GM19099 (cell line): Measurements from ENCODE around the gene NR6A1.

Source experiments
- POLR2A ChIP-seq: IDR thresholded peaks from 3 replicates; pipeline ENCODE4 v1.6.1; 2011; ENCODE audit warnings: low read depth; ENCODE audit not compliant: insufficient read length; ENCODE audit errors: extremely low read depth

Gene NR6A1

DNA sequence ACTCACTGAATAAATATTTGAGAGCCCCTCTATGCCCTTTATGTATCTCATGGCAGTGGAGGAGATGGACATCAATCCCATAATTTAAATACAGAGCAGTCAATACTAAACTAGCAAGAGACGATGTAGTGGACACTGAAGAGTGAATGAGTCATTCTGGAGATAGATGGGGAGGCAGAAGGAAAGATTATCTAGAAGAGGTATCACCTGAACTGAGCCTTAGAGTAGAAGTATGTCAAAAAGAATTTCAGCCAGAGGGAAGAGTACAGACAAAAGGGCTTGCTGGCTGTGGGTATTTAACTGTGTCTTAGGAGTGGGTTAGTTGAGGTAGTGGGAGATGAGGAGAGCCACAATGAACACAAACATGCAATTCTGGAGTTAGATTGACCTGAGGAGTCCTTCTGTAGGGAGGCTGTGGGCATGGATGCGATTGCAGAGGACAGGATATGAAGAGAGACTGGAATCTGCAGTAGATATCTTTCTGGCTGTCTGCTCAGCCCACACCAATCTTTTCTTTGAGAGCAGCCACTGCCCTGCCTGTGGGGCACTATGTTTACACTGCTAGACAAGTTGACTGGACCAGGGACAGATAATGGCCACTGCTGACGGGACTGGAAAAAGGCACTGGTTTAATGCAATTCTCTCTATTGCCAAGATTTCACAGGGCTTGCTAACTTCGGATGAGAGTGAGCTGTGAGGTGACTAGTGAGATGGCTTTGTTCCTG is 200.0 kb downstream of the NR6A1 start:
- TF ChIP-seq POLR2A: no peak

DNA sequence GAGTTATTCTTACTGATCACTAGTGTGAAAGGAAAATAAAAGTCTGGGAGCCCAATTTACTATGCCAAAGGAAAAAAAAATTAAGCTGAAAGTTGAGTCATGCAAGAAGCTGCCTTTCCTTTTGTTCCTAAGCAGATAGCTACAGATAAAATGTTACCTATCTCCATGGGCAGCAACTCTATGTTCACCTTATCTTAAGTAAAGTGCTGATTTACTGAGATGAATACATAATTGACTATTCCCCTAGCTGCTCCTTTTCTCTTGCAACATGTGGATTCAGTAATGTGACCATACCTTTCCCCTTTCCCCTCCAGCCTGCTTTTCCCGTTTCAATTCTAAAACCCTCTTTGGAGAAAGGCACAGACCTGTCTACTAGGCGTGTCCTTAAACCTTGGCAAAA is 201.2 kb downstream of the NR6A1 start:
- TF ChIP-seq POLR2A: no peak

DNA sequence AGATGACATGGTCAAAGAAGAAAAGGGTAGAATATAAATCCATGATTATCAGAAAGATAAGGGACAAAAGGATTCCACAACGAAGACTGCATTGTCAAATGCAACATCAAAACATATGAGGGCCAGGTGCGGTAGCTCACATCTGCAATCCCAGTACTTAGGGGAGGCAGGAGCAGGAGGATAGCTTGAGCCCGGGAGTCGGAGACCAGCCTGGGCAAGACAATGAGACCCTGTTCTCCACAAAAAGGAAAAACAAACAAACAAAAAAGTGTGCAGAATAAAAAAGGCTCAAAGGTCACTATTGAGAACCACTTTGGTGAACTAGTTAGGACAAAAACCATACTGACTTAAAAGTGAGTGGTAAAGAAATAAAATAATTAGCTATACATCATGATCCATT is 203.7 kb downstream of the NR6A1 start:
- no peak for TF ChIP-seq POLR2A

DNA sequence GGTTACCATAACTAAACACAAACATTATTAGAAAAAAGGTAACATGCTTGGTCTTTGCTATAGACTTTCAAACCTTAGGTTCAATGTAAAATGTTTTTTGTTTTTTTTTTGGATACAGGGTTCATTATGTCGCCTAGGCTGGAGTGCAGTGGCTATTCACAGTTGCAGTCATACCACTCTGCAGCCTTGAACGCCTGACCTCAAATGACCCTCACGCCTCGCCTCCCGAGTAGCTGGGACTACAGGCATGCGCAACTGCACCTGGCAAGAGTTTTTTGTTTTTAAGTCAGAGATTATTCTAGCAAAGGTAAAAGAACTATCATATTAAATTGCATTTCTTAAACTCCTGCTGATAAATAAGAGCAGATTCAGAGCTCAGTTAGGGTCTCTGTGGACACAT is 208.8 kb downstream of the NR6A1 start:
- TF ChIP-seq POLR2A: no peak

DNA sequence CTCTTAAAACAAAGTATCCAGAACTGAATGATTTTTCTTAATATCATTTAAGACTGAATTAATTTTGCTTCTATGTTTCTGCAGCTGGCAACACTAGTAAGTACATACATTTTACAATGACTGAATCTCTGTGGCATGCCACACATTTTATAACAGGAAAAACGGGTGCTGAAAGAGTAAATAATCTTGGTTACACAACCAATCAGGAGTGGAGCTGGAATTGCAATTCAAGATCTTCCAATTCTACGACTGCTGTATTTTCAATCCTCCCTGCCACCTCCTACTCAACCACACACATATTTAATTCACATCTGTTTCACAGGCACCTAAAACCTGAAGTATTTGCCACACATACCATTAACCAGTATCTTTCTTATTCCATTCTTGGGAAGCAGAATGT is 211.2 kb downstream of the NR6A1 start:
- TF ChIP-seq POLR2A: no peak

DNA sequence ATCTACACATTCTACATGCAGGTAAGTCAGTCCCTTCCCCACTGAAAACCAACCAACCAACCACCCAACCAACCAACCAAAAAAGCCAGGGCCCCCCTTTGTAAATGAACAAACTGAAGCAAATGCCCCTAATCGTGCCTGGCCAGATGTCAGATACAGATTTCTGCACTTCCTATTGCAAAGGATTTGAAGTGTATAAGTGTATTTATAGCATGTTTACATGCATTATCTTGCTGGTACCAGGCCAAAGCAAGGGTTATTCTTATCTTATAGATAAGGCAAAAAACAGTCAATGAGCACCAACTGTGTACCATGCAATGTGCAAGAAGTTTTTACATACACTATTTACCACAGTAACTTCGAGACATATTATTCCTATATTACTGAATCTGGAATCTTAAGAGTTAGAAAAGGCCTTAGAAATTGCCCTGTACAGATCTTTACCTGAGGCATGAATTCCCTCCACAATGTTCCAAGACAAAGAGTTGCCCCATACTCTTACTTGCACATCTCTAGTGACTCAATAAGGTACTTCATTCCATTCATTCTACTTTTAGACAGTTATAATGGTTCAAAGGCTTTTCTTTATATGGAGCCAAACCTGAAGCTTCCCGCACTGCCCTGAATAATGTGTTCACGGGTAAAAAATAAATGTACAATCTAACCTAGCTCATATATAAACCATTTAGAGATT is 212.2 kb downstream of the NR6A1 start:
- no peak for TF ChIP-seq POLR2A

DNA sequence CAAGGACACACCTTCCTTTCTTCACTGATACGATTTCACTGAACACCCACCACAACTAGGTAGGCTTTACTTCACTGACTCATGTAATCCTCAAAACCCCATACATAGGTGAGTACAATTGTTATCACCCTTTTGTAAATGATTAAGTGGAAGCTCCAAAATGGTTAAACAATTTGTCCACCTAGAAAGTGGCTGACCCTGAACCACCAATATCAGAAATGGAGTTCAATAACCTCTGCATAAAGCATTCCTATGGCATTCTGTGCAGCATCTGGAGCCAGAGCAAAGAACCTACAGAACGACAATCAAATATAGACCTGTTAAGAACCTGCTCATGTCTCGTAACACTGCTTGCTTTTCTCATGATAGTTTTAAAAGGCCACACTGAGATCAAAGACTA is 213.2 kb downstream of the NR6A1 start:
- TF ChIP-seq POLR2A: no peak

DNA sequence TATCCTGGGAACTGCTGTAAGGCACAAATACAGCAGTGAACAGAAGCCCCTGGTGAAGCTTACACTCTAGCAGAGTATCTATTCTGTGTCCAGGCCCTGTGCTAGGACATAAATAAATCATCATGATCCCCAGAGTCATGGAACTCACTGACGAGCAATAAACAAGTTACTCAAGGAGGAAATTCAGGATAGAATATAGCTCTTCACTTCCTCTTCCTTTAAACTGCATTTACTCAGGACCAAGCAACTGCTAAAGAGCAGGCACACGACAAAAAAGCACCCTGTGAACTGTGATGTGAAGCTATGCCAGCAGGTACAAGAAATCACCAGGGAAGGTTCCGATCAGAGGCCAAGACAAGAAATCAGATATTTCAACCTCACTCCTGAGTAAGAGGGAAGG is 216.1 kb downstream of the NR6A1 start:
- no peak for TF ChIP-seq POLR2A

DNA sequence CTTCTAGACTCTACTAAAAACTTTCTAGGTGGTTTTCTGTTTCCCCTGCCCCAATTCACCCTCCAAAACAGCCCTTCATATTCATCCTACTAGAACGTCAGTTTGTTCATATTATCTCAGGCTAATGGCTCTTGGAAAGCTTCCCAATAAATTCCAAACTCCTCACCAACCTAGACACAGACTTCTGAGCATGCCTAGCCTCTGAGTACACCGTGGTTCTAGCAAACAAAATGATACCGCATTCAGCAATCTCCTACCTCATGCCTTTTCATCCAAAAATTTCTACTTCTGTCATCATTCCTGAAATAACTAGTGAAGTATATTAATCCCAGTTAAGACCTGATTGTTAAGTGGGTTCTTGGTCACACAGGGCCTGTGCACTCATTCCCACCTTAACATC is 217.4 kb downstream of the NR6A1 start:
- no peak for TF ChIP-seq POLR2A

DNA sequence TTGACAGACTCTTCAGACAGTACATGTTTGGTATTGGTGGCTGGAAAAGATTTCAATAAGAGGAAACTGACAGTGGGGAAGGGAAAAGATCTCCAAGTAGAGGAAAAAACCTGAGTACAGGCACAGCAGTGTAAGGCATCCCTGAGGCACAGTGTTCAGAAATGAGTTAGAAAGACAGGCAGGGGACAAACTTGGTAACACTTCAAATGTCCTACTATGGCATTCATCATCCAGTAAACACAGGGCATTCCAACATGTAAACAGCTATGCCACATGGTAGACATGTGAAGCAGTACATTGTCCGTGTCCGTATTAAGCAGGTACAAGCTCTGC is 218.9 kb downstream of the NR6A1 start:
- no peak for TF ChIP-seq POLR2A

DNA sequence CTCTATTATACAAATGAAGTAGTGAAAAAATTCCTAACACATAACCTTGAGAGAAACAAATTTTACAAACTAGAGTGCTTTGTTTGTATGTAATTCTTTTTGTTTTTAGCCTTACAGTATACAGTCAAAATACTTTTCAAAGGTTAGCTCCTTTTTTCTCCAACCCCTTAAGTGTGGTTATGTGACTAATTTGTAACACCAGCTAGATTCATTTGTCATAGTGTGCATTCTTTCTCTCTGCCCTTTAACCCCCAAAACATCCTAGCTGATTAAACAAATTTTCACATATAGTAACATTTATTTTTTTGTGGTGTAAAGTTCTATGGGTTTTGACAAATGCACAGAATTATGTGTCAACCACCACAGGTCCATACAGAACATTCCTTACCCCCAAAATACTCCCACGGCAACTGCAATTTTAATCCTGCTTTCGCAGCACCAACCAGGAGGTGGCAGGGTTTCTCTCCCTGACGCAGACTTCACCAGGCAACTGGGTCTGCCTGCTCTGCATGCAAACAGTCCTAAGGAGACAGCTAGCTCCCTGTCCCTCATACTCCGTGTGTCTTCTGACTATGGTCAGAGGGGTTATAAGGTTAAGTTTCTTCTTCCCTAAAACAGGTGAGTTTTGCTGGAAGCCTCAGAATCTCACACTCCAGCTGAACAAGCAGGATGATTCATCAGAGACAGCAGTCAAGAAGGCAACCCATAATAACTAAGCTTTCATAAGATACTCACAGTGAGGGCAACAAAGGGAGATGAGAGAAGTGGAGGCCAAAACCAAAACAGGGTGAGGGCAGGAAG is 219.4 kb downstream of the NR6A1 start:
- TF ChIP-seq POLR2A: no peak

DNA sequence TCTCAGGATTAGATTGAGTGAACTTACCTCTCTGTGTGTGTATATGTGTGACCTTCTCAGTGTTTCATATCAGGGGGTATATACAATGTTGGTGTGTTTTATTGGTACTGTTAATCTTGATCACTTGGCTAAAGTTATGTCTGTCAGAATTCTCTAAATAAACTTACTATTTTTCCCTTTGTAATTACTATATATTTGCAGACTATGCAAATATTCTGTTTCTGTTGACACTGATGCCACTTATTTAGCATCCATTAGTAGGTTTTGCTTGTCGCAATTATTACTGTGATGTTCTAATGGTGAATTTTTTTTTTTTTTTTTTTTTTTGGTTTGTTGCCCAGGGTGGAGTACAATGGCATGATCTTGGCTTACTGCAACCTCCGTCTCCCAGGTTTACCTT is 221.0 kb downstream of the NR6A1 start:
- no peak for TF ChIP-seq POLR2A

DNA sequence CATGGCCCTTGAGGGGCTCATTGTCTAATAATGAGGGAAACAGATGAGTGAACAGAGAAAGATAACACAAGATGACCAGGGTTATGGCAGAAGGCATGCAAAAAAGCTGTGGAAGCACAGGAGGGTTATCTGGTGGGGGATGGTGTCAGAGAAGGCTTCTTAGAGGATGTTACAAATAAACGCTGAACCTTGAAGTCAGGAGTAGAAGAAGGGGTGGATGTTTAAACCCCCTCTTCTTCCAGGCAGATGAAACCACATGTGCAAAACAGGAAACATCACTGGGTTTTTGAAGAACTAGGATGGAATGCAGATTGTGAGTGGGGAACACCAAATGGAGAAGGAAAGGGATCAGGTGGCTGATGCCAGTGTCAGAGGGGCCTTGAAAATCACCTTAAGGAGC is 222.1 kb downstream of the NR6A1 start:
- no peak for TF ChIP-seq POLR2A

DNA sequence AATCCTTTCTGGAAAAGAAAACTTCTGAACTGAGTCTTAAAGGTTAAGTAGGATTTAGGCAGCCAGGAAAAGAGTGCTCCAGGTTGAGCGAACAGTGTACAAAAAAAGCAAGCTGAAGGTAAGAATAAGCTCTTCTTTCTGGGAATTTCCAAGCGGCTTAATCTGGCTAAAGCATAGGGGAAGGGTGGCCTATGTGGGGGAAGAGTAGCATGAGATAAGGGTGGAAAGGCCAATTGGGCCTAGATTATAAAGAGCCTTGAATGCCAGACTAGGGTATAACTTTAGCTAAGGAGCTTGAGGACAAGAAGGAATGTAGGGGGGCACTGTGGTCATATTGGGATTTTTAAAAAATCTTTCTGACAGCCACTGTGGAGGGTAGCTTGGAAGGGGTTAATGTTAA is 226.6 kb downstream of the NR6A1 start:
- no peak for TF ChIP-seq POLR2A

DNA sequence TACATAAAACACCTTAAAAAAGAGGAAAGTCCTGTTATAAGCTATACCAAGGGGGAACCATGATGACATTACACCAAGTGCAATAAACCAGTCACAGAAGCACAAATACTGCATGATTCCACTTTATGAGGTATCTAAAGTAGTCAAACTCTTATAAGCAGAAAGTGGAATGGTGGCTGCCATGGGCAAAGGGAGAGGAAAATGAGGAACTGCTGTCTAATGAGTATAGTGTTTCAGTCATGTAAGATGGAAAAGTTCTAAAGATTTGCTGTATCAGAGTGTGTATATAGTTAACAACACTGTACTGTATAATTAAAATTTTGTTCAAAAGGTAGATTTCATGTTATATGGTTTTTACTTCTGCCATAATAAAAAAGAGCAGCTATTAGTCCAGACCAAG is 229.3 kb downstream of the NR6A1 start:
- no peak for TF ChIP-seq POLR2A

DNA sequence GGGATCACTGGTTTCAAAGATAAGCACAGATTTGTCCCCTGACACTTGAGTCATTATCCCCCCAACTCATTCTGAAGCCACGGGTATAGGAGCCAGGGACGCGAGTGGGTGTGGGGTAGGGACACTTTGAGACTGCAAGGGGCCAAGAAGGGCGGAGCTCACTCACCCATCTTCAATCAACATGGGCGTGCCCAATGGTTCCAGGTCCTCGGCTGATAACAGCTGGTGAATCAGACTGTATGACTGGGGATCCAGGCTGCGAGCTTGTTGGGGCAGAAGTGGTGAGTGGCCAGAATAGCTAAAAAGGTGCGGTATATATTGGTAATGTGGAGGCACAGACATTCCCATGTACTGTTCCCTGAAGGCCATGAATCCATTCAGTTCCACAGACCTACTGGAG is 233.2 kb downstream of the NR6A1 start:
- no peak for TF ChIP-seq POLR2A
